Testis (tissue), 3 donors: ENCODE data around the gene CCDC57. TPM values are rescaled to one million over a fixed set of nuclear protein-coding genes. Genes with fewer than 3 reads are reported as not detected.
A peak's percentile ranks its signal among the peaks of the same experiment; 100 is the strongest.

Experiments used
- DNase-seq: peaks from one replicate; pipeline ENCODE4 v3.0.0-alpha.2; 2019
- H3K27ac ChIP-seq, 2 donors: fragments of 200-600 bp; sonication (generic); one replicate each; pipeline ENCODE4 v1.5.1; 2019
- H3K27me3 ChIP-seq: fragments of 200-600 bp; sonication (generic); one replicate; pipeline ENCODE4 v1.5.1; 2019
- H3K36me3 ChIP-seq: fragments of 200-600 bp; sonication (generic); one replicate; pipeline ENCODE4 v1.5.1; 2017; ENCODE audit warnings: low read depth; ENCODE audit errors: missing control alignments
- H3K4me1 ChIP-seq: fragments of 200-600 bp; sonication (generic); one replicate; pipeline ENCODE4 v1.5.1; 2019
- H3K4me3 ChIP-seq, 2 donors: fragments of 200-600 bp; sonication (generic); one replicate each; pipeline ENCODE4 v1.5.1; 2017 to 2019
- H3K9me3 ChIP-seq: fragments of 200-600 bp; sonication (generic); one replicate; pipeline ENCODE4 v1.5.1; 2017
- POLR2A ChIP-seq: fragments of 450-650 bp; IDR thresholded peaks from one replicate; pipeline ENCODE4 v1.6.1; 2017; ENCODE audit warnings: antibody characterized with exemption, mild to moderate bottlenecking, moderate library complexity
- WGBS, 2 donors: methylation state at CpG; one replicate each; pipeline ENCODE4 v1.1.5; 2018; 5-methylcytosine and 5-hydroxymethylcytosine counted together
- intact Hi-C: fragments of 100-400 bp; cut with DNase I; formaldehyde crosslinking; loops from one replicate; pipeline ENCODE4 v1.15.1; 2023; ENCODE audit warnings: low total_unique reads
- polyA plus RNA-seq: library from polyadenylated mRNA; stranded (reverse); fragments of 350-450 nt; fragmentation: Illumina TruSeq; extraction: RNeasy Lipid Tissue Mini Kit (QIAGEN cat#74804); gene quantifications from one replicate; pipeline ENCODE4 v1.2.3, GENCODE V29; 2014; ENCODE audit warnings: low read depth, low replicate concordance; ENCODE audit not compliant: insufficient read depth
- total RNA-seq, 2 donors: library from RNA; depleted of rRNA; stranded (reverse); fragments of >200 nt; gene quantifications; one replicate each; pipeline ENCODE4 v1.2.3, GENCODE V29; 2016
- TF ChIP-seq, protein P1 (sequence below), 3 experiments: fragments of 450-650 bp in 2 of 3; fragments of 200-600 bp in 1 of 3; sonication (generic) in 1 of 3; IDR thresholded peaks; one replicate each; pipeline ENCODE4 v1.5.1; 2016 to 2019; ENCODE audit warnings: antibody characterized with exemption in 3 of 3, mild to moderate bottlenecking in 2 of 3, moderate library complexity in 1 of 3

CCDC57 gene
- total and polyA plus RNA-seq, 3 donors from 2014 or later, result 61.3 to 111 (median 71.8) TPM

GRCh38 chr17:82217120-82217529 lies 4.5 kb upstream of the CCDC57 start:
- no peaks in the 10 kb centered on the region for H3K36me3 ChIP-seq
- intact Hi-C loops, result no loop called here
- no peaks in the 10 kb centered on the region for H3K27me3 ChIP-seq
- DNase-seq, result no peak
- H3K4me3 ChIP-seq, result no peak overlapping the region
- WGBS, 2 donors, result 78% methylated on average over 7 to 11 of the region's 12 CpGs
- H3K27ac ChIP-seq, result peak overlapping the region; percentile 58 to 65
- TF ChIP-seq POLR2A, result no peak
- TF ChIP-seq, protein P1, sequence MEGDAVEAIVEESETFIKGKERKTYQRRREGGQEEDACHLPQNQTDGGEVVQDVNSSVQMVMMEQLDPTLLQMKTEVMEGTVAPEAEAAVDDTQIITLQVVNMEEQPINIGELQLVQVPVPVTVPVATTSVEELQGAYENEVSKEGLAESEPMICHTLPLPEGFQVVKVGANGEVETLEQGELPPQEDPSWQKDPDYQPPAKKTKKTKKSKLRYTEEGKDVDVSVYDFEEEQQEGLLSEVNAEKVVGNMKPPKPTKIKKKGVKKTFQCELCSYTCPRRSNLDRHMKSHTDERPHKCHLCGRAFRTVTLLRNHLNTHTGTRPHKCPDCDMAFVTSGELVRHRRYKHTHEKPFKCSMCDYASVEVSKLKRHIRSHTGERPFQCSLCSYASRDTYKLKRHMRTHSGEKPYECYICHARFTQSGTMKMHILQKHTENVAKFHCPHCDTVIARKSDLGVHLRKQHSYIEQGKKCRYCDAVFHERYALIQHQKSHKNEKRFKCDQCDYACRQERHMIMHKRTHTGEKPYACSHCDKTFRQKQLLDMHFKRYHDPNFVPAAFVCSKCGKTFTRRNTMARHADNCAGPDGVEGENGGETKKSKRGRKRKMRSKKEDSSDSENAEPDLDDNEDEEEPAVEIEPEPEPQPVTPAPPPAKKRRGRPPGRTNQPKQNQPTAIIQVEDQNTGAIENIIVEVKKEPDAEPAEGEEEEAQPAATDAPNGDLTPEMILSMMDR (IDR thresholded peaks at IDR 0.05), result no peak
- peaks cover 15% of the 10 kb centered on the region for H3K4me1 ChIP-seq
- no peaks in the 10 kb centered on the region for H3K9me3 ChIP-seq

- Histone ChIP-seq H3K27ac (peak overlapping the region; percentile 58 to 65), H3K4me1 (peaks cover 21% of the 10 kb centered on the region), H3K4me3 (no peak overlapping the region), H3K27me3 (no peaks in the 10 kb centered on the region), H3K9me3 (no peaks in the 10 kb centered on the region), H3K36me3 (no peaks in the 10 kb centered on the region)
- no peak for TF ChIP-seq POLR2A
- TF ChIP-seq, protein P1 (IDR thresholded peaks at IDR 0.05), result no peak
- intact Hi-C loops, result no loop called here
- DNase-seq, result peak; percentile 69
- 50 to 63% methylated on average over 10 to 17 of the region's 17 CpGs for WGBS, 2 donors
Measured at GRCh38 chr17:82216301-82217119, 3.9 kb upstream of the CCDC57 start.

- Histone ChIP-seq H3K9me3 (no peaks in the 10 kb centered on the region), H3K4me1 (peaks cover 26% of the 10 kb centered on the region), H3K27me3 (no peaks in the 10 kb centered on the region), H3K4me3 (no peak overlapping the region), H3K27ac (peak overlapping the region; percentile 58 to 65), H3K36me3 (no peaks in the 10 kb centered on the region)
- intact Hi-C loops, result no loop called here
- WGBS, 2 donors, result 88 to 93% methylated on average over 12 of the region's 12 CpGs
- no peak for TF ChIP-seq POLR2A
- TF ChIP-seq, protein P1 (IDR thresholded peaks at IDR 0.05), result no peak
- no peak for DNase-seq
Measured at GRCh38 chr17:82215972-82216300, 3.3 kb upstream of the CCDC57 start.

- no peak for DNase-seq
- no peaks in the 10 kb centered on the region for H3K9me3 ChIP-seq
- 79 to 84% methylated on average over 15 to 25 of the region's 25 CpGs for WGBS, 2 donors
- no peak overlapping the region for H3K4me3 ChIP-seq
- H3K36me3 ChIP-seq, result no peaks in the 10 kb centered on the region
- no peaks in the 10 kb centered on the region for H3K27me3 ChIP-seq
- H3K4me1 ChIP-seq, result peaks cover 26% of the 10 kb centered on the region
- intact Hi-C loops, result no loop called here
- peak overlapping the region in 1 of 2 donors; percentile 58 for H3K27ac ChIP-seq
- TF ChIP-seq, protein P1 (IDR thresholded peaks at IDR 0.05), result no peak
- TF ChIP-seq POLR2A, result no peak
Measured at GRCh38 chr17:82215095-82215971, 2.7 kb upstream of the CCDC57 start.
